Measurements from ENCODE around the gene ABAT. TPM values are rescaled to one million over a fixed set of nuclear protein-coding genes. Genes with fewer than 3 reads are reported as not detected.

The ABAT gene
- total RNA-seq, 2 experiments from 2014 or later = 4.1 to 4.4 TPM

- Mint-ChIP-seq H3K4me3 (no peak overlapping the region), H3K4me1 (ENCODE audit: low read depth) (peaks cover 13% of the 10 kb centered on the region), H3K9me3 (no peaks in the 10 kb centered on the region), H3K27me3 (no peaks in the 10 kb centered on the region), H3K27ac (no peak overlapping the region), H3K36me3 (ENCODE audit: low read depth) (peaks cover 92% of the 10 kb centered on the region)
- no peaks in the 10 kb centered on the region for H3K27me3 ChIP-seq (ENCODE audit: control insufficient read depth in 1 of 2, insufficient read depth in 2 of 2, low read length in 2 of 2)
- no peak overlapping the region for H3K27ac ChIP-seq (ENCODE audit: low read depth in 1 of 2, low read length in 2 of 2)
- H3K36me3 ChIP-seq (ENCODE audit: insufficient read depth, low read length) = peaks cover 89% of the 10 kb centered on the region
- ATAC-seq (ENCODE audit: poor library complexity) = no peak
- TF ChIP-seq, protein P1, sequence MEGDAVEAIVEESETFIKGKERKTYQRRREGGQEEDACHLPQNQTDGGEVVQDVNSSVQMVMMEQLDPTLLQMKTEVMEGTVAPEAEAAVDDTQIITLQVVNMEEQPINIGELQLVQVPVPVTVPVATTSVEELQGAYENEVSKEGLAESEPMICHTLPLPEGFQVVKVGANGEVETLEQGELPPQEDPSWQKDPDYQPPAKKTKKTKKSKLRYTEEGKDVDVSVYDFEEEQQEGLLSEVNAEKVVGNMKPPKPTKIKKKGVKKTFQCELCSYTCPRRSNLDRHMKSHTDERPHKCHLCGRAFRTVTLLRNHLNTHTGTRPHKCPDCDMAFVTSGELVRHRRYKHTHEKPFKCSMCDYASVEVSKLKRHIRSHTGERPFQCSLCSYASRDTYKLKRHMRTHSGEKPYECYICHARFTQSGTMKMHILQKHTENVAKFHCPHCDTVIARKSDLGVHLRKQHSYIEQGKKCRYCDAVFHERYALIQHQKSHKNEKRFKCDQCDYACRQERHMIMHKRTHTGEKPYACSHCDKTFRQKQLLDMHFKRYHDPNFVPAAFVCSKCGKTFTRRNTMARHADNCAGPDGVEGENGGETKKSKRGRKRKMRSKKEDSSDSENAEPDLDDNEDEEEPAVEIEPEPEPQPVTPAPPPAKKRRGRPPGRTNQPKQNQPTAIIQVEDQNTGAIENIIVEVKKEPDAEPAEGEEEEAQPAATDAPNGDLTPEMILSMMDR (IDR thresholded peaks at IDR 0.05) = no peak
- intact Hi-C loops (cut with DNase I, micrococcal nuclease) = no loop called here
- no peak overlapping the region for H3K4me3 ChIP-seq (ENCODE audit: low read length)
- H3K9me3 ChIP-seq (ENCODE audit: control insufficient read depth in 1 of 2, insufficient read depth in 1 of 2, low read length in 2 of 2) = no peaks in the 10 kb centered on the region
- no peak for DNase-seq
- CTCF ChIA-PET = no interaction called here
- POLR2A ChIA-PET = no interaction called here
- peaks cover 3% of the 10 kb centered on the region for H3K4me1 ChIP-seq (ENCODE audit: insufficient read depth, low read length)
These were observed 43.0 kb upstream of the ABAT start for GRCh38 chr16:8631373-8631772.

DNA sequence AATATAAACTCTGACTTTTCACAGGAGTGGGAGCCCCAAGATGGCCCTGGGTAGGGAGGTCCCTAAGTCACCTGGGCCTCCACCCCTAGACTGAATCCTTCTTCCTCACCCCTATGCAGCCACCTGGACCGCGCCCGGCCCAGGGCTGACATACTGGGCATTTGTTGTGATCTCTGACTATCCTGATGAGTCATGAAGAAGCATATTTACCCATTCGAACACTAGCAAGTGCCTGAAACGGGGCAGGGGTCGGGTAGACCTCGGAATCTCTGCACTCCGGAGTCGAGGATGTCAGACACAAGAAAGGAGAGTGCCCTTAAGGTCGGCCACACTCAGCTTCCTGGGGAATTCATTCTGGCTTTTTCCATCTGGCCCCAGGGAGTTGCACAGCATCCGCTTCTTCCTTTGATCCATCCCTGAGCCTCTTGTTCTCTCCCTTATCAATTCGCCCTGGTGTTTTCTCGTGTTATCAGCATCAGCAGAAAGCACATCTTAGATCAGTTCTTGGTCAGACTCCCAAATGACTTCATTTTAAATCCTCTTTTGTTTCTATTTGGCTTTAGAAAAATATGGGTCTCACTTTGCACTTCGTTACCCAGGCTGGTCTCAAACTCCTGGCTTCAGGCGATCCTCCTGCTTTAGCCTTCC, 42.5 kb upstream of the ABAT start:
- H3K9me3 Mint-ChIP-seq = no peaks in the 10 kb centered on the region
- H3K27ac Mint-ChIP-seq = no peak overlapping the region
- ATAC-seq (ENCODE audit: poor library complexity) (no peak), DNase-seq (no peak)
- TF ChIP-seq, protein P1 (IDR thresholded peaks at IDR 0.05) = no peak
- peaks cover 95% of the 10 kb centered on the region for H3K36me3 Mint-ChIP-seq (ENCODE audit: low read depth)
- Histone ChIP-seq H3K4me1 (ENCODE audit: insufficient read depth, low read length) (peaks cover 3% of the 10 kb centered on the region), H3K36me3 (ENCODE audit: insufficient read depth, low read length) (peaks cover 92% of the 10 kb centered on the region), H3K27ac (ENCODE audit: low read depth in 1 of 2, low read length in 2 of 2) (no peak overlapping the region), H3K4me3 (ENCODE audit: low read length) (no peak overlapping the region), H3K9me3 (ENCODE audit: control insufficient read depth in 1 of 2, insufficient read depth in 1 of 2, low read length in 2 of 2) (no peaks in the 10 kb centered on the region), H3K27me3 (ENCODE audit: control insufficient read depth in 1 of 2, insufficient read depth in 2 of 2, low read length in 2 of 2) (no peaks in the 10 kb centered on the region)
- intact Hi-C loops (cut with DNase I, micrococcal nuclease) = no loop called here
- H3K4me3 Mint-ChIP-seq = no peak overlapping the region
- ChIA-PET CTCF (no interaction called here), POLR2A (no interaction called here)
- H3K27me3 Mint-ChIP-seq = no peaks in the 10 kb centered on the region
- peaks cover 11% of the 10 kb centered on the region for H3K4me1 Mint-ChIP-seq (ENCODE audit: low read depth)

DNA sequence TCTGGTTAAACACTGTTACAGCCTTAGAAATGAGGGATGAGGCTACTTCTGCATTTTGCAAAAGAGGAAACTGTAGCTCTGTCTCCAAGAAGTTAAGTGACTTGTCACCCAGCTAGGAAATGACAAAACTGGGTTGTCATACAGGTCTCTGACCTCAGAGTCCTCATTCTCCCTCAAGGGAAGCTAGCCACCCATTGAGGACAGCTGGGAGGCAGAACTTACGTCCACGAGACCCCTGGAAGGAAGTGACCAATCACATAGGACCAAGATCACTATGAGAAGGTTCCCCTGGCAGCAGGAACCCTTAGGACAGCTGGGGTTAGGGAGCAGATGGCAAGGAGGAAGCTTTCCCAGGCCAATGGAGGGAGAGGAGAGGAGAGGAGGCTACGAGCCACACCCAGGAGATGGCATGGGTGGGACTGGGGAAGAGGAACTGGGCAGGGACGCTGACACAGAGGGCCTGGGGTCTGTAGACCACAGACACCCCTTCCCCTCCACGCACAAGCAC, 41.7 kb upstream of the ABAT start:
- CTCF ChIA-PET = no interaction called here
- no peak overlapping the region for H3K4me3 Mint-ChIP-seq
- ATAC-seq (ENCODE audit: poor library complexity) (peak; percentile 26), DNase-seq (peak in 3 of 14 experiments; percentile 35 to 73 (median 60))
- no peaks in the 10 kb centered on the region for H3K9me3 Mint-ChIP-seq
- no peaks in the 10 kb centered on the region for H3K27me3 Mint-ChIP-seq
- peaks cover 92% of the 10 kb centered on the region for H3K36me3 ChIP-seq (ENCODE audit: insufficient read depth, low read length)
- no peaks in the 10 kb centered on the region for H3K27me3 ChIP-seq (ENCODE audit: control insufficient read depth in 1 of 2, insufficient read depth in 2 of 2, low read length in 2 of 2)
- no peak overlapping the region for H3K4me3 ChIP-seq (ENCODE audit: low read length)
- H3K4me1 ChIP-seq (ENCODE audit: insufficient read depth, low read length) = peaks cover 3% of the 10 kb centered on the region
- H3K27ac Mint-ChIP-seq = no peak overlapping the region
- POLR2A ChIA-PET = no interaction called here
- H3K9me3 ChIP-seq (ENCODE audit: control insufficient read depth in 1 of 2, insufficient read depth in 1 of 2, low read length in 2 of 2) = no peaks in the 10 kb centered on the region
- H3K36me3 Mint-ChIP-seq (ENCODE audit: low read depth) = peaks cover 93% of the 10 kb centered on the region
- TF ChIP-seq, protein P1 (IDR thresholded peaks at IDR 0.05) = no peak
- peak overlapping the region in 1 of 2 donors; percentile 52 for H3K27ac ChIP-seq (ENCODE audit: low read depth in 1 of 2, low read length in 2 of 2)
- intact Hi-C loops (cut with DNase I, micrococcal nuclease) = no loop called here
- H3K4me1 Mint-ChIP-seq (ENCODE audit: low read depth) = peaks cover 7% of the 10 kb centered on the region
